ENCODE results near the gene AUTS2. TPM values are rescaled to one million over a fixed set of nuclear protein-coding genes. Genes with fewer than 3 reads are reported as not detected.

AUTS2 gene
- polyA plus RNA-seq, 1 donor (not counting 4 experiments of a cell fraction or from before 2014, with no cell fraction given), result 4.7 TPM

GRCh38 chr7:69617364-69617763 is 19.1 kb downstream of the AUTS2 start:
- H3K9ac ChIP-seq (ENCODE audit: control insufficient read depth, extremely low read depth, insufficient read depth, low read length), result no peak overlapping the region
- no peaks in the 10 kb centered on the region for H3K4me1 ChIP-seq (ENCODE audit: control insufficient read depth, extremely low read depth, insufficient read depth, low read length)
- H3K79me2 ChIP-seq (ENCODE audit: control insufficient read depth, insufficient read depth, low read length), result no peaks in the 10 kb centered on the region
- H2AFZ ChIP-seq (ENCODE audit: control insufficient read depth, low read length), result no peak overlapping the region
- dilution Hi-C loops (cut with MboI; ENCODE audit: extremely low pct_ligation_motif_present, low sequenced_read_pairs), result no loop called here
- no peaks in the 10 kb centered on the region for H4K20me1 ChIP-seq (ENCODE audit: control insufficient read depth, extremely low read depth, insufficient read depth, low read length)
- H3K9me1 ChIP-seq (ENCODE audit: control insufficient read depth, extremely low read depth, insufficient read depth, low read length), result no peaks in the 10 kb centered on the region
- DNase-seq (ENCODE audit: low read depth, low spot score) (no peak), FAIRE-seq (no peak)
- no peaks in the 10 kb centered on the region for H3K36me3 ChIP-seq (ENCODE audit: control insufficient read depth in 2 of 2, extremely low read depth in 1 of 2, insufficient read depth in 2 of 2, low read length in 2 of 2)
- H3K27ac ChIP-seq (ENCODE audit: control insufficient read depth, insufficient read depth, low read length), result no peak overlapping the region
- no peaks in the 10 kb centered on the region for H3K9me3 ChIP-seq (ENCODE audit: control insufficient read depth, low read depth, low read length)
- no peak overlapping the region for H3K4me2 ChIP-seq (ENCODE audit: control insufficient read depth, extremely low read depth, insufficient read depth, low read depth, low read length)
- no peaks in the 10 kb centered on the region for H3K27me3 ChIP-seq (ENCODE audit: control insufficient read depth, extremely low read depth, insufficient read depth, low read length)
- no peak overlapping the region for H3K4me3 ChIP-seq (ENCODE audit: control insufficient read depth in 2 of 3, extremely low read depth in 1 of 3, insufficient read depth in 2 of 3, low read depth in 1 of 3, low read length in 3 of 3)
- TF ChIP-seq CTCF (optimal IDR thresholded peaks at IDR 0.05 in 1 of 3, IDR thresholded peaks at IDR 0.05 in 1 of 3, conservative IDR thresholded peaks at IDR 0.05 in 1 of 3; ENCODE audit: extremely low read depth in 1 of 3, insufficient read depth in 2 of 3, low read length in 3 of 3) (no peak), EZH2 (IDR thresholded peaks at IDR 0.05; ENCODE audit: low read length) (no peak)

GRCh38 chr7:69619054-69619453 is 20.8 kb downstream of the AUTS2 start:
- H2AFZ ChIP-seq (ENCODE audit: control insufficient read depth, low read length), result no peak overlapping the region
- H3K27me3 ChIP-seq (ENCODE audit: control insufficient read depth, extremely low read depth, insufficient read depth, low read length), result no peaks in the 10 kb centered on the region
- no peak overlapping the region for H3K4me3 ChIP-seq (ENCODE audit: control insufficient read depth in 2 of 3, extremely low read depth in 1 of 3, insufficient read depth in 2 of 3, low read depth in 1 of 3, low read length in 3 of 3)
- DNase-seq (ENCODE audit: low read depth, low spot score), result no peak
- no peak for FAIRE-seq
- H4K20me1 ChIP-seq (ENCODE audit: control insufficient read depth, extremely low read depth, insufficient read depth, low read length), result no peaks in the 10 kb centered on the region
- no peaks in the 10 kb centered on the region for H3K9me3 ChIP-seq (ENCODE audit: control insufficient read depth, low read depth, low read length)
- no peak overlapping the region for H3K4me2 ChIP-seq (ENCODE audit: control insufficient read depth, extremely low read depth, insufficient read depth, low read depth, low read length)
- H3K4me1 ChIP-seq (ENCODE audit: control insufficient read depth, extremely low read depth, insufficient read depth, low read length), result no peaks in the 10 kb centered on the region
- no peaks in the 10 kb centered on the region for H3K36me3 ChIP-seq (ENCODE audit: control insufficient read depth in 2 of 2, extremely low read depth in 1 of 2, insufficient read depth in 2 of 2, low read length in 2 of 2)
- H3K9ac ChIP-seq (ENCODE audit: control insufficient read depth, extremely low read depth, insufficient read depth, low read length), result no peak overlapping the region
- H3K79me2 ChIP-seq (ENCODE audit: control insufficient read depth, insufficient read depth, low read length), result no peaks in the 10 kb centered on the region
- no peak for TF ChIP-seq EZH2 (IDR thresholded peaks at IDR 0.05; ENCODE audit: low read length)
- no peak for TF ChIP-seq CTCF (optimal IDR thresholded peaks at IDR 0.05 in 1 of 3, IDR thresholded peaks at IDR 0.05 in 1 of 3, conservative IDR thresholded peaks at IDR 0.05 in 1 of 3; ENCODE audit: extremely low read depth in 1 of 3, insufficient read depth in 2 of 3, low read length in 3 of 3)
- H3K9me1 ChIP-seq (ENCODE audit: control insufficient read depth, extremely low read depth, insufficient read depth, low read length), result no peaks in the 10 kb centered on the region
- dilution Hi-C loops (cut with MboI; ENCODE audit: extremely low pct_ligation_motif_present, low sequenced_read_pairs), result no loop called here
- no peak overlapping the region for H3K27ac ChIP-seq (ENCODE audit: control insufficient read depth, insufficient read depth, low read length)
